Memory B cell (primary cell): ENCODE measurements around the gene ZNF454.

Experiments used
- ATAC-seq: fragments of 150-1000 bp; cut with Tn5 transposase; 2 replicates; pipeline ENCODE4 v1.10.0; 2021; ENCODE audit warnings: low read depth, mild to moderate bottlenecking, moderate library complexity
- DNase-seq, 2 donors: peaks; one replicate each; pipeline ENCODE4 v3.0.0; 2022; ENCODE audit warnings: low spot score in 2 of 2
- H3K27ac Mint-ChIP-seq: one replicate; pipeline ENCODE4 v1.8.0; 2022; ENCODE audit warnings: mild to moderate bottlenecking, moderate library complexity, mixed read lengths
- H3K27me3 Mint-ChIP-seq: one replicate; pipeline ENCODE4 v1.8.0; 2022; ENCODE audit warnings: mixed read lengths
- H3K36me3 Mint-ChIP-seq: one replicate; pipeline ENCODE4 v1.8.0; 2022; ENCODE audit warnings: mild to moderate bottlenecking, mixed read lengths
- H3K4me1 Mint-ChIP-seq: one replicate; pipeline ENCODE4 v1.8.0; 2022; ENCODE audit warnings: mixed read lengths
- H3K4me3 Mint-ChIP-seq: one replicate; pipeline ENCODE4 v1.8.0; 2022; ENCODE audit warnings: mild to moderate bottlenecking, moderate library complexity, mixed read lengths
- H3K9me3 Mint-ChIP-seq: one replicate; pipeline ENCODE4 v1.8.0; 2022; ENCODE audit warnings: mixed read lengths

ZNF454 gene

DNA sequence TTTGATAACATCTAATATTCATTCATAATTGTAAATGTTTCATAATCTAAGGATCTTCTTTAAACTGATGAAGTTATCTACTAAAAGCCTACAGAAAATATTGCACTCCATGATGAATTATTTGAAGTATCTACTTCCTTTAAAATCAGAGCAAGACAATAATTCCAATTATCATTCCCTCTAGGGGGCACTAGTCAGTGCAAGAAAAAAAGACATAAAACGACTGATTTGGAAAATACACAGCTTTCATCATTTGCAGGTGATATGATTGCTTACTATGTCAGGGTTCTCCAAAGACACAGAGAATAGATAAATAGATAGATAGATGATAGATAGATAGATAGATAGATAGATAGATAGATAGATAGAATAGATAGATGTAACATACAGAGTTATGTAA, 67.7 kb downstream of the ZNF454 start:
- ATAC-seq (no peak), DNase-seq (no peak)
- no peaks in the 10 kb centered on the region for H3K36me3 Mint-ChIP-seq
- no peak overlapping the region for H3K27ac Mint-ChIP-seq
- H3K4me3 Mint-ChIP-seq = no peak overlapping the region
- H3K9me3 Mint-ChIP-seq = peaks cover 14% of the 10 kb centered on the region
- H3K4me1 Mint-ChIP-seq = no peaks in the 10 kb centered on the region
- no peaks in the 10 kb centered on the region for H3K27me3 Mint-ChIP-seq
